Neutrophil (primary cell): Measurements from ENCODE around the gene PDRG1.

Experiments used
- H3K27ac ChIP-seq: fragments of 200-600 bp; sonication (generic); 2 replicates; pipeline ENCODE4 v1.5.1; 2016; ENCODE audit warnings: mild to moderate bottlenecking, moderate library complexity
- H3K27me3 ChIP-seq: fragments of 200-600 bp; sonication (generic); 2 replicates; pipeline ENCODE4 v1.6.0; 2016; ENCODE audit warnings: mild to moderate bottlenecking
- H3K36me3 ChIP-seq: fragments of 200-600 bp; sonication (generic); 2 replicates; pipeline ENCODE4 v1.5.1; 2017
- H3K4me1 ChIP-seq, 2 experiments: fragments of 200-600 bp in 1 of 2; sonication (generic) in 1 of 2; 1 replicate in 1 of 2; 2 replicates in 1 of 2; pipeline versions ENCODE4 v1.5.1 to v1.6.1; 2013 to 2016; ENCODE audit warnings: low read depth in 1 of 2, low read length in 1 of 2, mild to moderate bottlenecking in 1 of 2, moderate library complexity in 1 of 2; ENCODE audit not compliant: control insufficient read depth in 1 of 2, insufficient read depth in 1 of 2
- H3K4me3 ChIP-seq, 2 experiments: fragments of 200-600 bp in 1 of 2; sonication (generic) in 1 of 2; 1 replicate in 1 of 2; 2 replicates in 1 of 2; pipeline ENCODE4 v1.5.1; 2013 to 2016; ENCODE audit warnings: low read depth in 1 of 2, low read length in 1 of 2, mild to moderate bottlenecking in 1 of 2, moderate library complexity in 1 of 2
- H3K9me3 ChIP-seq: fragments of 200-600 bp; sonication (generic); 2 replicates; pipeline ENCODE4 v1.5.1; 2016
- CTCF ChIP-seq: fragments of 200-600 bp; sonication (generic); IDR thresholded peaks from 2 replicates; pipeline ENCODE4 v1.5.1; 2016; ENCODE audit warnings: antibody characterized with exemption

PDRG1 gene

GRCh38 chr20:31981784-31982183, 29.9 kb upstream of the PDRG1 start:
- H3K27ac ChIP-seq, result no peak overlapping the region
- no peaks in the 10 kb centered on the region for H3K9me3 ChIP-seq
- TF ChIP-seq CTCF, result no peak
- no peak overlapping the region for H3K4me3 ChIP-seq
- no peaks in the 10 kb centered on the region for H3K36me3 ChIP-seq
- no peaks in the 10 kb centered on the region for H3K4me1 ChIP-seq
- H3K27me3 ChIP-seq, result peaks cover 14% of the 10 kb centered on the region

- Histone ChIP-seq H3K27me3 (peaks cover 15% of the 10 kb centered on the region), H3K9me3 (no peaks in the 10 kb centered on the region), H3K36me3 (no peaks in the 10 kb centered on the region), H3K4me3 (no peak overlapping the region), H3K4me1 (no peaks in the 10 kb centered on the region), H3K27ac (no peak overlapping the region)
- TF ChIP-seq CTCF, result no peak
Observed at GRCh38 chr20:31979713-31980426, 28.0 kb upstream of the PDRG1 start.

GRCh38 chr20:31977080-31977479, 25.2 kb upstream of the PDRG1 start:
- no peak for TF ChIP-seq CTCF
- peaks cover 29% of the 10 kb centered on the region for H3K27me3 ChIP-seq
- H3K9me3 ChIP-seq, result no peaks in the 10 kb centered on the region
- H3K36me3 ChIP-seq, result no peaks in the 10 kb centered on the region
- no peaks in the 10 kb centered on the region for H3K4me1 ChIP-seq
- H3K4me3 ChIP-seq, result no peak overlapping the region
- H3K27ac ChIP-seq, result no peak overlapping the region

GRCh38 chr20:31975874-31976273, 24.0 kb upstream of the PDRG1 start:
- Histone ChIP-seq H3K9me3 (no peaks in the 10 kb centered on the region), H3K36me3 (no peaks in the 10 kb centered on the region), H3K27me3 (peaks cover 34% of the 10 kb centered on the region), H3K27ac (no peak overlapping the region), H3K4me1 (no peaks in the 10 kb centered on the region), H3K4me3 (no peak overlapping the region)
- no peak for TF ChIP-seq CTCF

- H3K9me3 ChIP-seq, result no peaks in the 10 kb centered on the region
- no peak for TF ChIP-seq CTCF
- no peak overlapping the region for H3K27ac ChIP-seq
- H3K4me3 ChIP-seq, result no peak overlapping the region
- no peaks in the 10 kb centered on the region for H3K36me3 ChIP-seq
- peaks cover 42% of the 10 kb centered on the region for H3K27me3 ChIP-seq
- no peaks in the 10 kb centered on the region for H3K4me1 ChIP-seq
Observed at GRCh38 chr20:31974951-31975487, 23.2 kb upstream of the PDRG1 start.
